Ovary (tissue), 3 donors: ENCODE results near the gene TGM1.

Experiments used
- CTCF ChIP-seq, 3 donors: fragments of 450-650 bp in 2 of 3; fragments of 200-600 bp in 1 of 3; IDR thresholded peaks; one replicate each; pipeline versions ENCODE4 v1.5.1 to v1.8.0; 2016 to 2022; ENCODE audit warnings: antibody characterized with exemption in 3 of 3, mild to moderate bottlenecking in 1 of 3
- POLR2A ChIP-seq: fragments of 450-650 bp; IDR thresholded peaks from one replicate; pipeline ENCODE4 v1.6.1; 2017; ENCODE audit warnings: antibody characterized with exemption, mild to moderate bottlenecking, moderate library complexity
- donor health status: DM: no; HTN: no; CAD: no.

- TF ChIP-seq CTCF (IDR thresholded peaks at IDR 0.05) (peak; percentile 16 to 42 (median 27)), POLR2A (peak; percentile 44)
Measured at GRCh38 chr14:24310646-24311604, 47.9 kb upstream of the TGM1 start, which contains the start of gene LTB4R.
